ENCODE data around the gene IMMT.

IMMT gene

DNA sequence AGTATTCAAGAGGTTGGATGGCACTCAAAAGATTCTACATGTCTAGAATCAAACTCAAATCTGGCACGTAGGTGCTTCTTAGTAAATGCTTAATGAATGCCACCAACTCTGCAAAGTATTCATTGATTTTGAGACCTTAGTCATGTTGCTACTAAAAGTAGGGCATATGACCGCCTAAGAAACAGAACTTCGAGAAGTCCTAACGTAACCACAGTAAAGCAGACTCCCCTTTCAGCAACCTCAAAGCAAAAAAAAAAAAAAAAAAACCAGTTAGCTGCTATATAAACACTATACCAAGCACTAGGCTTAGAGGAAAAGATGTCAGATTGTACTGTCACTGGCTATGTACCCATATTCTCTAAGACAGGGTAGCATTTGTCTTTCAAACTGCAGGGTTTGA, 55.3 kb downstream of the IMMT start:
- DNase-seq, result no peak

- DNase-seq, result no peak
Observed at GRCh38 chr2:86138736-86139625, 56.3 kb downstream of the IMMT start.

DNA sequence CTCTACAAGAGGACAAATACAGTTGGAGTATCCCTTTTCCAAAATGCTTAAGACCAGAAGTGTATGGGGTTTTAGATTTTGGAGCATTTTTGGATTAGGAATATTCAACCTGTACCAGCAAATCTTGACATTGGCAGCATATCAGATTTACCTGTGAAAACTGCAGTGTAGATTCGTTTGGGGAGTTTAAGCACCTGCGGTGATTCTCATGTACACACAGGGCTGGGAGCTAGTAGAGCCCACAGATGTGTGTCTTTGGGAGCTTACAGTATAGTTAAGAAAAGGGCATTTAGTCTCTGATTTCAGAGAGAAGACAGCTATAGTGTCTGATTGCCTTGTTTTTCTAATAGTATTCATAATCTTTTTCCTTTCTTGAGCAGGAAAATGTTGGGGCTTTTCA, 59.1 kb downstream of the IMMT start:
- DNase-seq, result no peak

DNA sequence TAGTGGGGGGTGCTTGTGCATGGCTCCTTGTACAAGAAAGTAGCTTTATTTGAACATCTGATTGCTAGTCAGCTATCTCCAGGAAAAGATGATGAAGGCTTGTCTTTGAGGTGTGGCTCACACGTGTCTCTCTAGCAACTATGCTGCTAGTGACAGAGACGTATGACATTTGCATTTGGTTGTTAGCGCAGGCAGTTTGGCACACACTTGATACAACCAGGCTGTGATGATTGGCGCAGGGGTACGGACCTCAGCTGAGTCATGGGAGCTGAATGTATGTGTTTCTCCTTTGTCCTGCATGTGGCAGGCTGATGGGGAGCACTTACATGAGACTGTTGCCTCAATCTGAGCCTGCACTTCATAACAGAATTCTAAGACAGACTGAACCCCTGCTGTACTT, 59.6 kb downstream of the IMMT start:
- no peak for DNase-seq

DNA sequence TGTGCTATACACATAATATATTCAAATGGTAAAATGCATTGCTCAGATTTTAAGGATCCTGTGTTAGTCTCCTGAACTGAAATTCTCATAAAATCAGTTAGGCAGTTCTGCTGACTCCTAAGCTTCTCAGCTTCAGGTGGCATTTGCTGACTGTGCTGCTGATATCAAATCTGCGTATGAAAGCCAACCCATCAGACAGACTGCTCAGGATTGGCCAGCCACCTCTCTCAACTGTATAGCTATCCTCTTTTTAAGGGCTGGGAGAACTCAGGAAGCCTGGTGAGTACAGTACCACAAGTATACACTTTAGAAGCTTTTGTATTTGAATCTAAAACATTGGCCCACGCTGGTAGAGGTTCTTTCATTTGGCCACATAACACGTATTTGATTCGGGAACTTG, 60.6 kb downstream of the IMMT start:
- no peak for DNase-seq

DNA sequence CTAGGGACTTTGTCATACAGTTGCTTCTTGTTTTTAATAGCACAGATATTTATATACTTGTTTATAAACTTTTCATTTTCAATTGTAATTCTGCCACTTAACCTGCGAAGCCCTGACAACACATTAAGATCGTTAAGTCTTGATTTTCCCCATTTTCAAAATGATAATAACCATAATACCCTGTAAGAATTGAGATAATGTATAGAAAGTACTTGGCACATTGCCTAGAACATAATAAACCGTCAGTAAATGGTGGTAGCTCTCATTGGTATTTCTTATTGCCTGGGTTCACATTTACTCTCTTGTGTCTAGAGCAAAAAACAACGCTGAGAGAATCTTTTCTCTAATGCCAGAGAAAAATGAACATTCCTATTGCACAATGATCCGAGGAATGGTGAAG, 70.6 kb downstream of the IMMT start:
- DNase-seq, result no peak

GRCh38 chr2:86123328-86123925, 71.8 kb downstream of the IMMT start:
- DNase-seq, result no peak

GRCh38 chr2:86118130-86118529, 77.1 kb downstream of the IMMT start:
- DNase-seq, result no peak

DNA sequence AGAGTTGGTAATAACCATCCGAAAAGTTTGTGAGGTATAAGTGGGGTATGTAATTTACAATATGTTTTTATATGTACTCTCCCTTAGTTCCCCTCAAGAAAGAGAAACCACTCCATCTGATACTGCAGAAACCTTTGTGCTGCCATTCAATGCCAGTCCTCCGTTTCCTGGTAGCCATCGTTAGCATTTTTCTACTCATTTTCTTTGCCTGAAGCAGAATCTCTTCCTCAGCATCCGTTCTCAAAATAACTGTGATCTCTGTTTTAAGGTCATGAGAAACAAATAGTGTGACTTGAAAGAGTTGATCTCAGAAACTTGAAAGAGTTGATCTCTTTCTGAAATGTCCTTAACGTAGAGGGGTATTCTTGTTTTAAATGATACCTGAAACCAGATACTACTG, 88.2 kb downstream of the IMMT start:
- no peak for DNase-seq

GRCh38 chr2:86105969-86106945, 89.0 kb downstream of the IMMT start, which contains the start of gene PTCD3:
Gene PTCD3, plus strand, starts transcription at chr2:86106235. Its CDS starts 13 bp downstream, at chr2:86106248.
- DNase-seq, result peak; percentile 94 to 96

DNA sequence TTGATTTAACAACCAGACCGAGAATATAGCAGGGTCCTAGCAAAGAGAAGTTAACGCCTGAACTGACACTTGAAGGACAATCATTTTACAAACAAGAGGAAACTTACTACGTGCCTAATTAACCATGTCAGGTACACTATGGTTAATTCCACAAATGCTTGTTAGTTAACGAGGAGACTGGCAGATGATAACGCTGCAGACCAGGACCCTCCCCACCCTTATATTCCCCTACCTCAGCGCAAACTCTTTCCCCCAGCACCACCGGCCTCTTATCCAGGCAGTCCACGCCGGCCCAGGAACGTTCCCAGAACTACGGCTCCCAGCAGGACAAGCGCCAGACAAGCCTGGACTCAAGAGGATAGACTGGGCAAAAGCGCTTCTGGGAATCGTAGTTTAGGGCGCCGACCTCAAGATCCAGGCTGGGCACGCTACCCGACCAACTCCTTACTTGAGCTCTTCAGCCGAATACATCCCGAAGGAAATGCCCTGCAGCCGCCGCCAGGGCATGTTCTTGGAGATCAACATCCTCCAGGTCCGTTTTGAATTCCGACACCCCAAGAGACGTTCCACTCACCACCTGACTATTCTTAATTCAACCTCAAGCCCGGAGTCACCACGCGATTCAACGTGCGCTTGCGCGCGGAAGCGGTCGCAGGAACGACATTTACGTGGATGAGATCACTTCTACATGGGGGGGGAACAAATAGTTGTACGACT, 89.9 kb downstream of the IMMT start, which contains the start of gene POLR1A:
TSS of gene POLR1A (minus strand) at position 635 of the 717 bp plus-strand sequence. CDS start at position 525, 110 bp downstream.
- DNase-seq, result peak; percentile 79 to 83

GRCh38 chr2:86102157-86102556, 93.1 kb downstream of the IMMT start:
- no peak for DNase-seq

DNA sequence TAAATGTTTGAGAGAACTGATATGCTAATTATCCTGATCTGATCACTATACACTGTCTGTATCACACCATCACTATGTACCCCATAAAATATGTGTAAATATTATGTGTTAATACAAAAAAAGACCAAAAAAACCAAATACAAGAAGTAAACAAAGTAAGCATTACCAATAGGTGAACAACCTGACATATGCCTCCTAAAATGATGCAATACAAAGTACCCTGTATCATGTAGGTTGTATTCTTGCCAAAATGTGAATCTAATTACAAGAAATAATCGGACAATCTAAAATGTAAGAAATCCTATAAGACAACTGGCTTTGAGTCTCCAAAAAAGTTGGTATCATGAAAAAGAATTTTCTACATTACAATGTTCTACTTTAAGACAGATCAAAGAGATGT, 97.3 kb downstream of the IMMT start:
- DNase-seq, result no peak

GRCh38 chr2:86097114-86097896, 98.0 kb downstream of the IMMT start:
- DNase-seq, result no peak

GRCh38 chr2:86094229-86094628, 101.0 kb downstream of the IMMT start:
- DNase-seq, result no peak

Data from stimulated activated CD4-positive, alpha-beta T cell treated with anti-CD3 and anti-CD28 coated beads, Interleukin-2, amount 100 ng/mL, for 24 hours (primary cell).